SW 1271 (cell line): ENCODE measurements around the gene GCGR.
A peak's percentile ranks its signal among the peaks of the same experiment; 100 is the strongest.

Source experiments
- DNase-seq, 2 experiments: peaks; one replicate each; lab custom pipeline; 2025; lab: John Stamatoyannopoulos, UW

The GCGR gene

DNA sequence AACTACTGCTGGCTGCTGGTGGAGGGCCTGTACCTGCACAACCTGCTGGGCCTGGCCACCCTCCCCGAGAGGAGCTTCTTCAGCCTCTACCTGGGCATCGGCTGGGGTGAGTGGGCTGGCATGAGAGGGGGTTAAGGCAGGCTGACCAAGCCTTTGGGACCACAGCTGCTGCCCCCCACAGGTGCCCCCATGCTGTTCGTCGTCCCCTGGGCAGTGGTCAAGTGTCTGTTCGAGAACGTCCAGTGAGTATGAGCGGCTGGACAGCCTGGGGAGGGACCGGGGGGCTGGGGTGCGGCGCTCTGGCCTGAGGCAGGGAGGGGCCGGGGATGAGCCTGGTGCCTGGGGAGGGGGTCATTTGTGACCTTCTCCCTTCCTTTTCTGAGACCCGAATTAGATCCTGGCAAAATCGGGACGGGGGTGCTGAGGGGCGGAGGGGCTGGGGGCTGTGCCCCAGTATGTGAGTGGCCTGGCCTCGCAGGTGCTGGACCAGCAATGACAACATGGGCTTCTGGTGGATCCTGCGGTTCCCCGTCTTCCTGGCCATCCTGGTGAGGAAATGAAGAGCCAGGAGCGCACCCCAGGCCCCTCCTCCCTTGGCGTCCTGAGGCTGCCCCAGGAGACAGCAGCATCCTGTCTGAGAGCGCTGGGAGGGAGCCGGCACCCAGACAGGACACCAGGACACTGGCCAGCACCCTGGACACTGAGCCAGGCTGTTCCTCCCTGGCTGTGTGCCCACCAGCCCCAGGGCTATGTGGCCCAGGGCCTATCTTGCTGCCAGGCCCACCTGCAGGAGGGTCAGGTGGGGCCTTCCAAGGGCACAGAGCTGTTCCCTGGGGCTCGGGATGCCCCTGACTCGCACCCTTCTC lies 8.0 kb downstream of the GCGR start:
- no peak for DNase-seq

DNA sequence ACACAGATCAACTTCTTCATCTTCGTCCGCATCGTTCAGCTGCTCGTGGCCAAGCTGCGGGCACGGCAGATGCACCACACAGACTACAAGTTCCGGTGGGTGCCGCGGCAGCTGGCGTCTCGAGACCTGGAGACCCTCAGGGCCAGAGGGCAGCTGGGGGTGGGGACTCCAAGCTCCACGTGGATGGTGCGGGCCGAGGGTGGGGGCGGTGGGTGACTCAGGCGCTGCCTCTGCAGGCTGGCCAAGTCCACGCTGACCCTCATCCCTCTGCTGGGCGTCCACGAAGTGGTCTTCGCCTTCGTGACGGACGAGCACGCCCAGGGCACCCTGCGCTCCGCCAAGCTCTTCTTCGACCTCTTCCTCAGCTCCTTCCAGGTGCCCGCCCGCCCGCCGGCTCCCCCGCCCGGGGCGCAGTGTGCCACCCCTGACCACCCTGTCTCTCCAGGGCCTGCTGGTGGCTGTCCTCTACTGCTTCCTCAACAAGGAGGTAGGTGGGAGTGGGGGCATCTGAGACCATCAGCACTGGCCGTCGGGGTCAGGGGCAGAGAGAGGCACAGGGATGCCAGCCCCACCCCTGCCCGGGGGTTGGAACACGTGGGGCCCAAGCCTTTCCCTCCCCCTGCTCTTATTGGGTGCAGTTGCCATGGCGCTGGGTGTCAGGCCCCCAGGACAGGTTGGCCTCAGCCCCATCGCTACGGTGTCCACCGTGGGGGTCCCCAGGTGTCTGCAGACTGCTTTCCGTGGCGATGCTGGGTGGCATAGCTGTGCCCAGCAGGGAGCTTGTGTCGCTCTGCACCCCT lies 8.8 kb downstream of the GCGR start:
- no peak for DNase-seq

DNA sequence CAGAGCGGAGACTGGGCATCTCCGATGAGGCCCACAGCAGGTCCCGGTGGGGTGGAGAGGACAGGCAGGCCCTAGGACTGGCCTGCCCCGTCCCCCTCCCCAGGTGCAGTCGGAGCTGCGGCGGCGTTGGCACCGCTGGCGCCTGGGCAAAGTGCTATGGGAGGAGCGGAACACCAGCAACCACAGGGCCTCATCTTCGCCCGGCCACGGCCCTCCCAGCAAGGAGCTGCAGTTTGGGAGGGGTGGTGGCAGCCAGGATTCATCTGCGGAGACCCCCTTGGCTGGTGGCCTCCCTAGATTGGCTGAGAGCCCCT lies 9.4 kb downstream of the GCGR start:
- no peak for DNase-seq

DNA sequence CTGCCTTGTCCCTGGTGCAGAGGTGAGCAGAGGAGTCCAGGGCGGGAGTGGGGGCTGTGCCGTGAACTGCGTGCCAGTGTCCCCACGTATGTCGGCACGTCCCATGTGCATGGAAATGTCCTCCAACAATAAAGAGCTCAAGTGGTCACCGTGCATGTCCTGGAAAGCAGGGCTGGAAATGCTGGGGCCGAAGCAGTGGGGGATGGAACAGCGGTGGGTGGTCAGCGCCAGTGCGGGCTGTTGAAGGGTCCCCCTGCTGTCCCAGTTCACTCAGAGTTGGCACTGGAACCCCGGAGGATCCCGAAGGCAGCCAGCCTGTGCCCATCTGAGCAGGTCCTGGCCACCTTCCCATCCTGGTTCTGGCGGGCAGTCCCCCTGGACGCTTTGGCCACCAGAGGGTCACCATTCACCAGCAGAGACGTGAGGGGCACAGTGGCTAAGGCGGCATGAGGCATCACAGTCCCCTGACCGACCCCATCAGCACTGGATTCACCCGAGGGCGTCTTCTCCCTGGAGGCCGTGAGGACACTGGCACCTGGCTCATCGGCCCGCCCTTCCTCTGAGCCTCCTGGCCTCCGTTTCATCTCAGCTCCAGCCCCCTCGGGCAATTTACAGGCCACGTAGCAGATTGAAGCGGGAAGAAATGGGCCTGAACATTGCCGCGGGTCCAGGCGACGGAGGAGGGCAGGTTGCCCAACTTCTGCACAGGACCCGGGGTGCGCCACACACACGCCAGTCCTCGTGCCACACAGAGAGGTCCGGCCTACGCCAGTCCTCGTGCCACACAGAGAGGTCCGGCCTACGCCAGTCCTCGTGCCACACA lies 10.1 kb downstream of the GCGR start:
- DNase-seq, result no peak

DNA sequence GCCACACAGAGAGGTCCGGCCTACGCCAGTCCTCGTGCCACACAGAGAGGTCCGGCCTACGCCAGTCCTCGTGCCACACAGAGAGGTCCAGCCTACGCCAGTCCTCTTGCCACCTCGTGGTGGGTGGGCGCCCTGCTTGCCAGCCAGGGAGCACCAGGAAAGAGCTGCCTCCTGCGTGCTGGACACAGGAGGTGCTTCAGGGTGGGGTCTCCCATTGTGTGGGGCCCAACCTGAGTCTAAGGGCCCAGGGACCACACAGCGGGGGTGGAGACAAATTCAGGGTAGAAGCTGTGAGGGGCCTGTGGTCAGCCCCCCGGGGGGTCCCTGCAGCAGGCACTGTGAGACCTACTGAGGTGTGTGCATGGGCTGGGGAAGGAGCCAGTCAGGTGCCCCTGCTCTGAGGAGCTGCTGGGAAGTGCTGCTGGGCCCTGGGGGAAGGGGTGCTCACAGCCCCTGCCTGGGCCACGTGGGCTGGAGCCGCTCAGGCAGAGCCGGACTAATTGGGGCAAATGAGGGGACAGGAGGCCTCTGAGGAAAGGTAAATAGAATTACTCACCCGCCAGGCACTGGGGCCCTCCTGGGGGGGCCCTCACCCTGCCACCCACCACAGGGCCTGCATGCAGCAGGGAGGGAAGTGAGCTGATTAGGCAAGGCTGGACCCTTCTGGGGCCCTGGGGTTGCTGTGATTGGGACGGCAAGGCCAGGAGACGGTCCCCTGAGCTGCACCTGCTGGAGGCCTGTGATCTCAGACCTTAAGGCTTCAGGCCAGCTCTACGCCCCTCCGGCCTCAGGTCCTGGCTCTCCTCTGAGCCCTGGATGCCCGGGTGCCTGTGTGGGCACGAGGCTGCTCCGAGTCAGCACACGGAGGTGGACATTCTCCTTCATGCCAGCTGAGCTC lies 11.0 kb downstream of the GCGR start:
- no peak for DNase-seq

DNA sequence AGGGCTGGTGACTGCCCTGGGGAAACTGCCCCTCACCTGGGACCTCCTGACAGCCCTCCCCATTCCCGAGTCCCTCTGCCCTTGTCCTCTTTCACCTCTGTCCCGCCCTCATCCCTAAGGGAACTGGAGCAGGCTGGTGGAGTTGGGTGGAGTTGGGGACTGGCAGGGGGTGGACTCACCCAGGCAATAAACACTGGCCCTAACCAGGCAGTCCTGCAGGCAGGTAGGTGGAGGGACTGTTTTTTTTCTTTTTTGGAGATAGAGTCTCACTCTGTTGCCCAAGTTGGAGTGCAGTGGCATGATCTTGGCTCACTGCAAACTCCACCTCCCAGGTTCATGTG lies 11.7 kb downstream of the GCGR start:
- no peak for DNase-seq

DNA sequence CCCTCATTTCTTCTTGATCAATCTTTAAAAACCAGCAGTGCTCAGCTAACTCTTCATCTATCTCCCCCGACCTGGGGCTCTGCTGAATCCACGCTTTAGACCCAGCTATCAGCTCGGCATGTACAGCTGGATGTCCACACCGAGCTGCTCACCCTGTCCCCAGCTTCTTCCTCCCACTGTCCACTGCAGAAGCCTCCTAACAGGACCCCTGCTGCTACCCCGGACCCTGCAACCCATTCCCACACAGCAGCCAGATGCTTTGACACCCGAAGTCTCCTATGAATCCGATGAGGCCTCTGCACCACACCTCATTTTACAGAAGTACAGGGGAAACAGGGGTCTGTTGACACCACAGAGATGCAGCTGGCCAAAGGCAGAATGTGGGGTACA lies 13.8 kb downstream of the GCGR start:
- no peak for DNase-seq

DNA sequence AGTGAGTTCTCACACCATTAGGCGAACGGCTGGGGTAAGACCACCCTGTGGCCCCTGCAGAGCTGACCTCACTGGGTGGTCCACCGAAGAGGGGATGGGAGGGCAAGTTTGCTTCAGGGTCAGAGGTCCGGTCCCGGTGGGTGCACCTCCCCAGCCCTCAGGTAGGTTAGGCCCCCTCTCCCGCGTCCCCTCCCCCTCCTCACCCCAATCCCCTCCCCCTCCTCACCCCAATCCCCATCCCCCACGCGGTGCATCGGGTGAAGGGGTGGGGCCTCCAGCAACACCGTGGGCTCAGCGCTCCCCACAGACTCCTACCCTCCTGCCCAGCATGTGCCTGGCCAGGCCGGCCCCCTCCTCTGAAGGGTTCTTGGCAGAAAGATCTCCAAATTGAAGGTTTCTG lies 15.8 kb downstream of the GCGR start:
- no peak for DNase-seq

DNA sequence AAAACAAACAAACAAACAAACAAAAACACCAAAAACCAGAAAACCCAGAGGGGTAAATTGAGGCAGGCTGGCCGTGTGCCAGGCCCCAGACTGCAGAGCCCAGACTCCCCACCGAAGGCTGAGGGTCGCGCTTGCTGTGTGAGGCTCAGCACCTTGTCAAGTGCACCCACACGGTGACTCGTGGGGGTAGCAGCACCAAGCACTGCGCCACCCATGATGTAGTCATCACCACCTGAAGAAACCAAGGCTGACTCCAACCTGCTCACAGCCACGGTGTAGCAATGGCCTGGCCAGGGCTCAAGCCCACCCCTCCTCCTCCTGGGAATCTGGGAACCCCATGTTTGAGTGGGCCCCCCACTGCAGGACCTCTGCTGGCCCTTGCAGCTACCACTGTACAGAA lies 17.2 kb downstream of the GCGR start:
- no peak for DNase-seq

DNA sequence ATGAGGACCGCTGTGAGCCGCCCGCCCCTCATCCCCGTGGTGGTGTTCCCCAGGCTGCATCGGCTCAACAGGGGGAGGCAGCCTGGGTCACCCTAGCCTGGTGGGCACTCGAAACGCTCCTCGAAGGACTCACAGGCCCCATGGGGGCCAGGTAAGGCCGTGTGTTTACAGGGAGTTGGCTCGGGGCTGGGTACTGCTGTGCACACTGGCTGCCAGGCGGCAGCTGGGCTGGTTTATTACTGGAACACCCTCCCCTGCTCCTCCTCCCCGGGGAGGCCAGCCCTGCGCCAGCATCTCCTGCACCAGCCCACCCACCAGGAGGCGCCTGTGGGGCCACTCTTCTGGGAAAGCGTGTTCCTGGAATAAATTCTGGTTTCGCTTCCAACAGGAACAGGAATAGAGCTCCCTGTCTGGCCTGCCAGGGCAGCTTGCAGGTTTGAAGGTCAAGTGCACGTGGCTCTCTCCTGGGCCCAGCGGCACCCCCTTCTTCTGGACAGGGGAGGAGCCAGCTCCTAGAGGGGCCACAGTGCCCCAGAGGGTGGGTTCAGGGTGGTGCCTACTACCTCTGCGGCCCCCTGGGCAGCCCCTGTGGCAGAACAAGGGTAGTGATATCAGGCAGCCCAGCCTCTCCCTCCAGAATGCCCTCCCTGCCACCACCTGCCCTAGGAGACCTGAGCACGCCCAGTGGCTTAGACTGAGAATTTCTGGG lies 17.8 kb downstream of the GCGR start:
- DNase-seq, result peak in 1 of 2 experiments; percentile 17

DNA sequence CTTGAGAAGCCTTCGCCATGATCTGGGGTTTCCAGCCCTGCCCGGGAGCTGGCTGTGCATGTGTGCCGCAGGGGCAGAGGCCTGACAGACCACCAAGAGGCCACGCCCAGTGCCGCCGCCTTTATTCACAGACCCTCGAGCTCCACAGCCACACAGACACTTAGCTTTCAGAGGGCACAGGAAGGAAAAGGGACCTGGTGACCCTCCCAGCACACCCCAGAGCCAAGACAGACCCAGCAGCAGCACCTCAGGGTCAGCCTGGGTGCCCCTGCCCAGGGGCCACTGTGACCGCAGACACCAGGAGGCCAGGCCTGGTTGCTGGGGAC lies 18.3 kb downstream of the GCGR start:
- no peak for DNase-seq

DNA sequence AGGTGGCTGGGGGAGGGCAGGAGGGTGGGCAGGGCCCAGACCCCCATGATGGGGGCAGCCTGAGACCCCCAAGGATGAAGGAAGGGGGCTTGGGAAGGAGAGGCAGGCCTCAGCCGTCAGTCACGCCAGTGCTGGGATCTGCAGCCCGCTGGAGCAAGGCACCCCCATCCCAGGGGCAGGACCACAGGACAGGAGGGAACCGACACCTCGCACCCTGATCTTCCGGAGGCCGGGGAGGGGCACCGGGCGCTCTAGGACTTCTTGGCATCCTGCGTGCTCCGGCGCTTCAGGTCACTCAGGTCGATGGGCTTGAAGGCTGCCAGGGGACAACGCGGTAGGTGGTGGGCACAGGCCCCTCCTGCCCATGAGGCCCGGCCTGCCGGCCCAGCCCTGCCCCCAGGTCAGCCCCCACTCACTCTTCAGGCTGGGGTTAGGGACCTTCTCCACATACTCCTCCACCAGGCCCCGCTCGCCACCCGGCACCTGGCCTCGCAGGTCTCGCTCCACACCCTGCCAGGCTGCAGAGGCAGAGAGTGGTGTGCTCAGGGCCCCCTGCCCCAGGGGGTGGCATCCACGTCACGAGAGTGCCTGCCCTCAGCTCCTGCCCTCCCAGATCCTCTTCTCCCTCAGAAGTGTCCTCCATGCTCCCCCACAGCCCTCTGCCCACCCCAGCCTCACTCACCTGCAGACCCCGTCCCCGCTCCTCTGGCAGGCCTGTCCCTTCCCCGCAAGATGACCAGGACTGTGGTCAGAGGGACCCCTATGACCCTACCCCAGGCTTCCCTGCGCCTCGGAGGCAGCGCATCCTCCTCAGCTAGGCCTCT lies 19.3 kb downstream of the GCGR start:
- DNase-seq, result no peak

DNA sequence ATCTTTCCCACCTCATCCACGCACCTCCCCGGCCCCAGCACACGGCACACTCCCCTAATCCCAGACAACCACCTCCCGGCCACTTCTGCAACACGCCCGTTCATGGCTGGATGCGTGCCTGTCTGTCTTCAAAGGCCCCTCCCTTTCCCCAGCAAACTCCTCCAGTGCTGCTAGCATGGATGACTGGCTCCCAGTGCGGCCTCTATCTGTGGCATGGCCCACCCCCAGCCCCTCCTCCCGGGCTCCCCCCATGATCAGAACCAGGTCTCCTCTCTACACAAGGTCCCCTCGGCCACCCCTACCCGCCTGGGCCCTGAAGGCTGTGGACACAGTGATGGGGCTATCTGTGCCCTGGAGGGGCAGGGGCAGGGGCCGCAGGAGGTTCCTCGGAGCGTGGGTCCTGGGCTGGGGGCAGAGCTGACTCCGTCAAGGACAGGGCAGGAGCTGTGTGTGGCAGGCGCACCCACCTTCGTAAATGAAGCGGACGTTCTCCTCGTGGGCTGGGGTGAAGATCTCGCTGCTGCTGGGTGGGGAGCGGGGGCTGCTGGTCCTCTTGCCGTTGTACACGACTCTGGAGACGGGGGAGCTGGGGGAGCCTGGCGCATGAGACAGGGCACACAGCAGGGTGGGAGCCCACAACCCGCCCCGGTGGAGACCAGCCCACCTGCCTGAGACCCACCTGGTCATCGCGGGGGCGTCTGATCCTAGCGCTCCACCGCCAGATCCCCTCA lies 20.0 kb downstream of the GCGR start:
- DNase-seq, result no peak

DNA sequence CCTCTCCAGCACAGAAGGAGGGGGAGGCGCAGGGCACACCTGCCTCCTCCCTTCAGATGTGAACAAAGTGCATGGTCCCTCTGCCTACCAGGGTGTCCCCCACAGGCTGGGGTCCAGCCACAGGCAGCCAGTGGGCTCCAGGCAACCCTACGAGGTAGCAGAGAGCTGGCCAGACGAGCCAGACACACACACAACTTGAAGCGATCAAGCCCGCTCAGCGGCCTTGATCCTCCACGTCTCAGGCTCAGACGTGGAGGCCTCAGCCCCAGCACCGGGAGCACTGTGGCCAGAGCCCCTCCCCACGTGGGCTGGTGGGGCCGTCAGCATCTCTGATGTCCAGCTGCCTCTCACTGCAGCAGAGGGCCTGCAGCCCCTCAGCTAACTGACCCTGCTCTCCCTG lies 20.6 kb downstream of the GCGR start:
- no peak for DNase-seq

DNA sequence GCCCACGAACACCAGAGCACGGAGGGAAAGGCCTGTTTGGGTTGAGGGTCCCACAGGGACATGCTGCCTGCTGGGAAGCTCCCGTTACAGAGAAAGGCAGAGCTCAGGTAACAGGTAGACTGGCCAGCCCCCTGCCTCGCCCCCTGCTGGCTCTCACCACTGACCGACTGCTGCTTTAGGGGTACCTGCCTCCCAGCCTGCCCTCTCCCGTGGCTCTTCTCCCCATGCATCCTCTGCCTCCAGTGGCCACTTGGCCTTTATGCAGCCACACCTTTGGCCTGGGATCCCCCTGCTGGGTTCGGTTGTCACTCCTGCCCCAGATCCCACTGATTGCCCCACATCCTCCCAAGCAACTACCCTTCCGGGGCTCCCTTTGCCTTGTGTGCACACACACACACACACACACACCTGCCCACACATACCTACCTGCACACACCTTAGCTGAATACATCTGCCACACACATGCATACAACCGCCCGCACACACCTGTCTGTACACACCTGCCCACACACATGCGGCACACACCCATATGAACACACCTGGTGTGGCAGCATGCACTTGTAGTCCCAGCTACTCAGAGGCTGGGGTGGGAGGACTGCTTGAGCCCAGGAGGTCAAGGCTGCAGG lies 22.0 kb downstream of the GCGR start:
- DNase-seq, result no peak

DNA sequence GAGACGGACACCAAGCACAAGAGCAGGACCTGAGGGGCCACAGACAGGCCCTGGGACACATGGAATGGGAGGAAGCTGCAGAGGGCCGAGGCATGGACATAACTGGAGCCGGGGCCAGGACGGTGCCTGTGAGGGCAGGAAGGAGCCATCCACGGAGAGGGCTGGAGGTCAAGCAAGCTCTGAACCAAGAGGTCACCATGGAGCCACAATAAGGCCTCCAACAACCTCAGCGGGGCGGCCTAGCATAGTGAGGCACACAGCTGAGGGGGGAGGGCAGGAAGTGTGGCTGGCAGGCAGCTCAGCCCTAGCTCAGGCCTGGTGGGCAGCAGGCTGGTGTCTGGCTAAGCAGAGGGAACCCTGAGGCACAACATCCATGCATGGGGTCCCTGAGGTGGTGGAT lies 24.7 kb downstream of the GCGR start:
- DNase-seq, result no peak

DNA sequence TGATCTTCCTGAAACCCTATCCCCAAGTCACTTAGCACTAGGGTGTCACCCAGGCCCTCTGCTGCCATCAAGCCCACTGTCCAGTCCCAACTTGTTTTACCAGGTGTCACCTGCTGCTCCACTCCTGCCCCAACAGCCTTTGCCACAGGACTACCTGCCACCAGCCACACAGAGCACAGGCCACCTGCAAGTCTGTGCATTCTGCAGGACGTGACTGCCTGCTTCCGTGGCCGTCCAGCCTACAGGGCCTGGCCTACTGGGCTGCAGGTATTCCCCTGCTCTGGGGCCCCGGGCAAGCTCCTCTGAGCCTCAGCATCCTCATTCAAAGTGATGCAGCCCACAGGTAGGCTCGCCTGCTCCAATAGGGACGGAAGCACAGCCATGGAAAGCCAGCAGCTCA lies 25.9 kb downstream of the GCGR start:
- no peak for DNase-seq

DNA sequence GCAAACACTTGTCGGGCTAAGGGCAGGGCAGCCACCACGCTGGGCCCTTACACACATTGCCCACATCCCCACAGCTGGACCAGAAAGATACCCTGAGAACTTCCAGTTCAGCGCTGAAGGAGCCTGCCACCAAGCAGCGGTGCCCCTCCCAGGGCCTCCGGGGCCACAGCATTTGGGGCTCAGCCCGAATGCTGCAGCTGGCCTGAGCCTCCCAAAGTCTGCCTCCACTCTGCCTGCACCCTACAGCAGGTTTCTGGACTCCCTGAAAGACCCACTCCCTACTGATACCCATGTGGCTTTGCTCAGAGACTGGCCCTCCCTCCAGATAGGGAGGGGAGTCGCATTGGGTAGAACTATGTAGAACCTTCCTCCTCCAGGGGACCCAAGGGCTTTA lies 27.6 kb downstream of the GCGR start:
- DNase-seq, result no peak

DNA sequence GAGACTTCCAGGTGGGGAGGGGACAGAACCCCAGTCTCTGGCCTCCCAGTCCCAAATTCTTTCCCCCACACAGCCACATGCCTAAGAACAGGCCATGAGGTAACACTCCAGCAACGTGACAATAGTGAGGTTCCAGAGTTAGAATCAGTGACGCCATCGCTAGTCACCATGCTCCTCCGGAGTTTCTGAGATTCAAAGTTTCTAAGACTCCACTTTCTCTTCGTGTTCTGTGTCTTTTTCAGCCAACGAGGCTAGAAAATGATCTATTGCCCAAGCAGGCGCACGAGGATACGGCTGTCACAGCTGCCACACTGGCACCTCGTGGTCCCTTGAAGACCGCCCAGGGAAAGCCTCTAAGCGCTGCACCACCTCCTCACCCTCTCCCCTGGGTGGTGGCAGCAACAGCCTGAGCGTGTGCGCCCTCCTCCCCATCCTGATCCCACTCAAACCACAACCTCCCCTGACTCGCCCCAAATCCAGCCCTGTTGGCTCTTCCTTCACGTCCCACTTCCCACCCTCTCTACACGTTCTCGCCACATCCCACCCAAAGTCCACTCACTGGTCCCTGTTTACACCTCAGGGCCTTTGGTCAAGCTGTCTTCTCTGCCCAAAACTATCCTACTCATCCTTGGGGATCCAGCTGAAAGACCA lies 28.1 kb downstream of the GCGR start:
- no peak for DNase-seq
